Measurements from ENCODE around the gene PIP5K1C.

DNA sequence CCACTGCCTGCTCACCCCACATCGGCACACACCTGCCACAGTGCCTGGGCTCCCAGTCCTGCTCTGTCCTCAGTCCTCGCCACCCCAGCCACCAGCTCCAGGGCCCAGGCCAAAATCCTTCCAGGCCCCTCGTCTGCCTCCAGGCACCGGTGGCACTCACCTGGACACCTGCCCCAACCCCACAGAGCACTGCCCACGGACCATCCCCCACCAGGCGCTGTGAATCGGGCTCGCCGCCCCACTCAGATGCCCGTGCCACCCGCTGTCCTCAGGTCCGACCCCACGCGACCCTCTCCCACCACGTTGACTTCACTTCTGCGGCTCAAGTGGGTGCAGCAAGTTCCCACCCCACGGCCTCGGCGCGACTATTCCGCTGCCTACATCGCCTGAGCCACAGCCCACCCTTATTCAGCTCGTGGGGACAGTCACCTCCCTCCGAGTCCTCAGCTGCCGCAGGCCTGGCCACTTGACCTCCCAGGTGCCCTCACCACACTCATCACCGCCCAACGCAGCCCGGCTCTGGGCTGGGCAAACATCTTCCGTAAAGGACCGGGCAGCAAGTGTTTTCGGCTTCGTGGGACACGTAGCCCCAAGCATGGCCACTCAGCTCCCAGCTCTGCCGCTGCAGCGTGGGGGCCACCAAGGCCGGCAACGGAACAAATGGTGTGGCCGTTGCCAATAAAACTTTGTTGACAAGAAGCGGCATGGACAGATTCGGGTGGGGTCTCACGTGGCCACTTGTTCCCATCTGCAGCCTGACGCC, 5.7 kb downstream of the PIP5K1C start:
- no peak for TF ChIP-seq TAF1 (IDR thresholded peaks at IDR 0.05; ENCODE audit: borderline replicate concordance, insufficient read depth, low read length)
- no peak for TF ChIP-seq REST (IDR thresholded peaks at IDR 0.05; ENCODE audit: insufficient read depth in 1 of 2, low read depth in 2 of 2, low read length in 2 of 2)
- no peak for TF ChIP-seq POLR2AphosphoS5 (IDR thresholded peaks at IDR 0.05; ENCODE audit: low read depth, low read length)

Measured in PFSK-1 (cell line).